Retina (tissue), 1 donor: ENCODE data around the gene UBAP1.
"Not testable (repeated sequence)": the region's sequence is repeated elsewhere in the genome, so short reads cannot be mapped to it uniquely, and the experiment has no call there.

Experiments used
- DNase-seq: peaks from one replicate; pipeline ENCODE4 v3.0.0-alpha.2; 2016

Gene UBAP1

GRCh38 chr9:34271265-34272006 is 92.6 kb downstream of the UBAP1 start:
- DNase-seq, result peak; percentile 9

DNA sequence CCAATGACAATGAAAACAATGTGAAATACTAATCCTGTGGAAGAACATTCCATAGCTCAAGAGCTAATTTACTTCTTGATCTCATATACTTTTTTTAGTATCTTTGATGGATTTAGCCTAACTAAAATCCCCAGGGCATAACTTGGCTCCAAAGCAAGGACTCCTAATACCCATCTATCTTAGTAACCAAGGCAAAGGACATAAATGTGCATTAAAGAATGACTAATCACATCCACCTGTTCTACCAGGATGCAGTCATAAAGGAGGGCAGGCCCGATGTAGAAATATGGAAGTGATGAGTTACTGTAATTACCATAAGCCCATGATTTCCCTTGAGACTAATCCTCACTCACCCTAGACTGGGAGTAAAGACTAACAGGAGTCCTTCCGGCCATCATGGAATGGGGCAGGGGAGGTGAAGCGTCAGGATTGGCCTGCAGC is 93.3 kb downstream of the UBAP1 start:
- DNase-seq, result no peak

DNA sequence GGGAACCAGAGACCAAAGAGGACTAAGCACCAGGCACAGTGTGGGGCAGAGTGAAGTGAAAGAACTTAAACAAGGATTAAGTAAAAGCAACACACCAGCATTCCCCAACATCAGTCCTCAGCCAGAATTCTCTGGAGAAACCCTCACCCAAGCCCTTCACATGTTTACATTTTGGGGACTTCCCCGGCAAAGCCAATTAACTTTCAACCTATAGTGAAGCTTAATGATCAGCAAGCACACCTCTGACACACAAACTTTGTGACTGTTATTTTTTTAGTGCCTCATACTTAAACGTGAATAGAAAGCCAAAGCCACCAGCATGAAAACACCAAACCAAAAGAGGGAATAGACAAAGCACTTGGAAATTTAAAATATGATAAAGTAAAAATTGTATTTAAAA is 94.7 kb downstream of the UBAP1 start:
- not testable (repeated sequence) for DNase-seq

DNA sequence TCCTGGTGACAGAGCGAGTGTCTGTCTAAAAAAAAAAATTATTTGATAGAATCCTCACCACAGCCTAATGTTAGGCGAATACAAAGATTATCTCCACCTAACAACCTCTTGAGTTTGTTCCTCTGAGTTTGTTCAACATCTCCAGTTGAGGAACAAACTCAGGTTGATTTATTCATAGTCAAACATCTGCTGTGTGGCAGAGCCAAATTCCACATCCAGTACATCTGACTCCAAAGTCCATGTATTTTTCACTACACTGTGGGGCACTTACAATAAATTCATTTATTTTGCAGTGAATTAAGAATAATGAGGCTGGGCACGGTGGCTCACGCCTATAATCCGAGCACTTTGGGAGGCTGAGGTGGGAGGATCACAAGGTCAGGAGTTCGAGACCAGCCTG is 97.0 kb downstream of the UBAP1 start:
- DNase-seq, result no peak

- DNase-seq, result no peak
Observed at GRCh38 chr9:34276772-34277171, 97.9 kb downstream of the UBAP1 start.

DNA sequence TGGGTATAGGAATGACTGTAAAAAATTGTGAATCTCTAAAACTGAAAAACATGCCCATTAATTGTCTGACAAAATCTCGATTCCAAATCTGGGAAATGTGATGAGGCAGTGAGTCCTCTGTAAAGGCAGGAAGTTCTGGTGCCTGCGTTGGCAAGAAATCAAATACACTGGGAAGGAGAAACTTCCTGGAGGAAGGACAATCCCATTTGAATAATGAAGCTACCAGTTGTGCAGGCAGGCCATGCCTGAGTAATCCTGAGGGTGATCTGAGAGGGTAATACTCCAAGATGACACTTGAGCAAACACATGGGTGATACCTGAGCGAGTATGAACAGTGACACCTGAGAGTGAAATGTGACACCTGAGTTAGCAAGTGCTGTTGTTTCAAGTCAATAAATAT is 100.6 kb downstream of the UBAP1 start:
- no peak for DNase-seq

GRCh38 chr9:34282096-34282495 is 103.3 kb downstream of the UBAP1 start:
- no peak for DNase-seq

DNA sequence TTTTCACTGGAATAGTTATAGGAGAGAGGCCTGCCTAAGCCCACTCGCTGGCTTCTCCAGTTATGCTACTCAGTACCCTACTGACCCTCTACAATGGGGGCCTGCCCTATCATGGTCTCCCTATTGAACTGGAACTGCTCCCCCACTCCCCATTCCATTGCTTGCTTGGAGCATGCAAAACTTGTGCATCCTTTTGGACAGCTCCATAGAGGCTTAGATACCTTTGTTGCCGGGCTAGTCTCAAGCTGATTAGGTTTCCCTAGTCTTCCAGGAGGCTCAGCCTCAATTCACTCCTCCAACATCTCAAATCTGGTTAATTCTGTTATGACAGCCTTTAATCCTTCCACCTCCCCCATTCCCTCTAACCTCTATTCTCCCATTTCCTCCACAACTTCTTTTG is 110.3 kb downstream of the UBAP1 start:
- DNase-seq, result no peak

- DNase-seq, result no peak
Observed at GRCh38 chr9:34291023-34291422, 112.2 kb downstream of the UBAP1 start.

- no peak for DNase-seq
Observed at GRCh38 chr9:34291423-34291822, 112.6 kb downstream of the UBAP1 start.

DNA sequence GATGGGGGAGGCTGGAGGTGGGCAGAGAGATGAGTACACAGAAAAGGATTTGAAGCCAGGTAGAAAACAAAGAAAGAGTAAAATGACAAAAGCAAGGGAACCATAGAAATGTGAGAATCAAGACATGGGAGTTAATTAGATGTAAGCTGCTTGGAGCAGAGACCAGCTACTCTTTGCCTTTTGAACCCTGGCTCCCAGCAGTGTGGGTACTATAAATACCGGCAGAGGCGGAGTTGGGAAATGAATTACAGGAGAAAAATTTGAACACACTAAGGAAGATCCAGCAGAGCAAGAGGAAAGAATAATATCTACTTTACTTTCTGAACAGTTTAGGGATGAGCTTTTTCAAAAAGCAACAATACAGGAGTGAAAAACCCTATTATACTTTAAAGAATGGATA is 113.7 kb downstream of the UBAP1 start:
- no peak for DNase-seq

DNA sequence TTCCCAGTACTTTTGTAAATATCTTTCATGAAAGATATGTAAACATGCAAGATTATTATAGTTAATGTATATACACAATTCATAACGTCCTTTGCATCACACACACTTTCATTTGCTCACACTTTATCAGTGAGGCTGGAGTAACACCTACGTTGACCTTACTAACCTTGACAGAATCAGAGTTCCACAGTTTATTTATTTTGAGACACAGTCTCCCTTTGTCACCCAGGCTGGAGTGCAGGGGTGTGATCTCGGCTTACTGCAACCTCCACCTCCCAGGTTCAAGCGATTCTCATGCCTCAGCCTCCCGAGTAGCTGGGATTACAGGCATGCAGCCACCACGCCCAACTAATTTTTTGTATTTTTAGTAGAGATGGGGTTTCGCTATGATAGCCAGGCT is 122.2 kb downstream of the UBAP1 start:
- DNase-seq, result not testable (repeated sequence)
